T1000 (cell line): ENCODE data around the gene TOMM70.

Experiments
- DNase-seq: peaks from one replicate; lab custom pipeline; 2025; ENCODE audit warnings: mixed read lengths; lab: John Stamatoyannopoulos, UW

TOMM70 gene

DNA sequence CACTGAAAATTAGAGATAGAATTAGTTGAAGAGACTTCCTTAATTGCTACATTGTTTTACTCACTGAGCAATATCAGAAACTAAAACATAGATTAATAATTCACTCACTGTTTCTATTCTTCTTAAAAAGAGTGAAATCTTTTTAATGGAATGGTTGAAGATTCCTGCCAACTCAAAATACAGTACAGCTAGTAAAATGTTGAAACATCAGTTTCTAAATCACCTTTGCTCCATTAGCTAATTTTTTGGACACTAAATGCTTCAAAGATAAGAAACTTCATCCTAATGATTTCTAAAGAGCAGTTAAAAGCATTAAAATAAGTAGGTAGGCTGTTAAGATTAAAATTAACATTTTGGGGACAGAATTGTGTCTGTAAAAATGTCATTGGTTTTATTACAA lies 76.8 kb downstream of the TOMM70 start:
- no peak for DNase-seq

DNA sequence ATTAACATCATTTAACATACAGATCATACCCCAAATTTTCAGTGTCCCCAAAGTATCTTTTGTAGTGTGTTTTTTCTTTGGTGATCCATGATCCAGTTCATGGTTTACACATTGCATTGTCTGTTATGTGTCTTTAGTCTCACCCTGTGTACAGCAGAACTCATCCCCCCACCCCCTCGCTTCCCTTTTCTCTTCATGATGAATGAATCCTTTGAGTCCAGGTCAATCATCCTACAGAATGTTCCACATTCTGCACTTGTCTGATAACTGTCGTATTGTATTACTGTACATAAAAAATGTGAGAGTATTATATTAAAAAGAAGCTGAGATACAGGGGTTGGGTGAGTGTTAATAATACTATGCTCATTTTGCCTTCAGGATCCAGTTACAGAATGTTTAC lies 80.9 kb downstream of the TOMM70 start:
- no peak for DNase-seq

DNA sequence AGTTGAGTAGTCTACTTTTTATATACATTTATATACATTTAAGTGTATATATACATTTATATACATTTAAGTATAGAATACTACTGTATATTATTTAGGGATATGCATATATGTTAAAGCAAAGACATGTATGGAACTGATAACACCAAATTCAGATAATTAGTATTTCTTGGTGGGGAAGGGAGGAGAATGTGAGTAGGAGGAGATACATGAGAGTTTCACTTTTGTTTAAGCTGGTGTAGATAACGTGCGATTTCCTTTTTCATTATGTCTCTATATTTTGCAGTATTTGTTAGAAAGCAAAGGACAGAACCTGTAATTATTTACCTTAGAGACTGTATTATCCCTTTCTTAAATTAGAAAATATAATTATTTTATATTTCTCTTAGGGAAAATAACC lies 83.0 kb downstream of the TOMM70 start:
- no peak for DNase-seq

DNA sequence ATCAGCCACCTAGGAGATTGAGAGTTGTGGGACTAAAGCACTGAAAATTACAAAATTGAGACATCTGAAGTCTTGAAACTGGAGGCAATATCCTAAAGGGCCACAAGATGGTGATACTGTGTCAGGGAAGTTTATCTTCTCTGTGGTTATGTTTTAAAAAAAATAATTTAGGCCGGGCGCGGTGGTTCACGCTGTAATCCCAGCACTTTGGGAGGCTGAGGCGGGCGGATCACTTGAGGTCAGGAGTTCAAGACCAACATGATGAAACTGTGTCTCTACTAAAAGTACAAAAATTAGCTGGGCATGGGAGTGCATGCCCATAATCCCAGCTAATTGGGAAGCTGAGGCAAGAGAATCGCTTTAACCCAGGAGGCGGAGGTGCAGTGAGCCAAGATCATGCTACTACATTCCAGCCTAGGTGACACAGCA lies 84.2 kb downstream of the TOMM70 start:
- DNase-seq: no peak
